Subcutaneous adipose tissue (tissue), 4 donors: ENCODE results near the gene ATP5F1A. TPM values are rescaled to one million over a fixed set of nuclear protein-coding genes. Genes with fewer than 3 reads are reported as not detected.

Experiments
- CTCF ChIP-seq: fragments of 450-650 bp; IDR thresholded peaks from one replicate; pipeline ENCODE4 v1.5.1; 2016; ENCODE audit warnings: low read depth, mild to moderate bottlenecking, control low read depth, antibody characterized with exemption, moderate library complexity
- total RNA-seq, 4 donors: library from RNA; depleted of rRNA; stranded (reverse); fragments of >200 nt; gene quantifications; one replicate each; pipeline ENCODE4 v1.1.0, GENCODE V29; 2016

Gene ATP5F1A
- total RNA-seq, 4 donors from 2014 or later: 301 to 560 (median 391) TPM

- no peak for TF ChIP-seq CTCF
These were observed 26.3 kb downstream of the ATP5F1A start, which contains the start of gene PSTPIP2 for GRCh38 chr18:46071653-46072375. Gene PSTPIP2 (minus strand): TSS chr18:46072260. CDS start chr18:46072188, 72 bp downstream.

GRCh38 chr18:46070815-46071652 is 27.1 kb downstream of the ATP5F1A start:
- no peak for TF ChIP-seq CTCF

- TF ChIP-seq CTCF: no peak
These were observed 27.9 kb downstream of the ATP5F1A start for GRCh38 chr18:46070232-46070631.

GRCh38 chr18:46069524-46069923 is 28.6 kb downstream of the ATP5F1A start:
- TF ChIP-seq CTCF: no peak

- TF ChIP-seq CTCF: no peak
These were observed 29.3 kb downstream of the ATP5F1A start for GRCh38 chr18:46068763-46069162.

GRCh38 chr18:46067438-46068007 is 30.6 kb downstream of the ATP5F1A start:
- TF ChIP-seq CTCF: no peak

- no peak for TF ChIP-seq CTCF
These were observed 35.3 kb downstream of the ATP5F1A start for GRCh38 chr18:46062781-46063180.
